Nephron (organoid): ENCODE data around the gene GP9.

Experiments used
- H3K27ac Mint-ChIP-seq, 3 experiments: 2 replicates each; pipeline ENCODE4 v1.8.0; 2020; ENCODE audit warnings: mixed read lengths in 3 of 3, mild to moderate bottlenecking in 2 of 3, moderate library complexity in 1 of 3
- H3K27me3 Mint-ChIP-seq: 2 replicates; pipeline ENCODE4 v1.8.0; 2021; ENCODE audit warnings: low read depth, mild to moderate bottlenecking, moderate library complexity, mixed read lengths
- H3K36me3 Mint-ChIP-seq: 2 replicates; pipeline ENCODE4 v1.8.0; 2020; ENCODE audit warnings: low read depth, mixed read lengths
- H3K4me1 Mint-ChIP-seq: 2 replicates; pipeline ENCODE4 v1.8.0; 2020; ENCODE audit warnings: mixed read lengths
- H3K4me3 Mint-ChIP-seq, 3 experiments: 2 replicates each; pipeline ENCODE4 v1.8.0; 2020; ENCODE audit warnings: mild to moderate bottlenecking in 3 of 3, mixed read lengths in 3 of 3, moderate library complexity in 2 of 3
- H3K9me3 Mint-ChIP-seq: 2 replicates; pipeline ENCODE4 v1.8.0; 2020; ENCODE audit warnings: mixed read lengths
- TF ChIP-seq, protein P1 (sequence below), 3 experiments: fragments of 200-600 bp; sonication (generic); IDR thresholded peaks; one replicate each; pipeline ENCODE4 v1.5.0; 2021; ENCODE audit warnings: antibody characterized with exemption in 3 of 3; ENCODE audit not compliant: unreplicated experiment in 3 of 3

GP9 gene

GRCh38 chr3:129031476-129032215 is 28.9 kb upstream of the GP9 start:
- peaks cover 20% of the 10 kb centered on the region for H3K4me1 Mint-ChIP-seq
- TF ChIP-seq, protein P1, sequence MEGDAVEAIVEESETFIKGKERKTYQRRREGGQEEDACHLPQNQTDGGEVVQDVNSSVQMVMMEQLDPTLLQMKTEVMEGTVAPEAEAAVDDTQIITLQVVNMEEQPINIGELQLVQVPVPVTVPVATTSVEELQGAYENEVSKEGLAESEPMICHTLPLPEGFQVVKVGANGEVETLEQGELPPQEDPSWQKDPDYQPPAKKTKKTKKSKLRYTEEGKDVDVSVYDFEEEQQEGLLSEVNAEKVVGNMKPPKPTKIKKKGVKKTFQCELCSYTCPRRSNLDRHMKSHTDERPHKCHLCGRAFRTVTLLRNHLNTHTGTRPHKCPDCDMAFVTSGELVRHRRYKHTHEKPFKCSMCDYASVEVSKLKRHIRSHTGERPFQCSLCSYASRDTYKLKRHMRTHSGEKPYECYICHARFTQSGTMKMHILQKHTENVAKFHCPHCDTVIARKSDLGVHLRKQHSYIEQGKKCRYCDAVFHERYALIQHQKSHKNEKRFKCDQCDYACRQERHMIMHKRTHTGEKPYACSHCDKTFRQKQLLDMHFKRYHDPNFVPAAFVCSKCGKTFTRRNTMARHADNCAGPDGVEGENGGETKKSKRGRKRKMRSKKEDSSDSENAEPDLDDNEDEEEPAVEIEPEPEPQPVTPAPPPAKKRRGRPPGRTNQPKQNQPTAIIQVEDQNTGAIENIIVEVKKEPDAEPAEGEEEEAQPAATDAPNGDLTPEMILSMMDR (IDR thresholded peaks at IDR 0.05; ENCODE audit: unreplicated experiment in 3 of 3): no peak
- H3K36me3 Mint-ChIP-seq: no peaks in the 10 kb centered on the region
- H3K27me3 Mint-ChIP-seq: peaks cover 10% of the 10 kb centered on the region
- H3K9me3 Mint-ChIP-seq: no peaks in the 10 kb centered on the region
- no peak overlapping the region for H3K4me3 Mint-ChIP-seq
- H3K27ac Mint-ChIP-seq: peak overlapping the region; percentile 7 to 78 (median 67)

GRCh38 chr3:129032716-129033115 is 27.9 kb upstream of the GP9 start:
- H3K9me3 Mint-ChIP-seq: no peaks in the 10 kb centered on the region
- TF ChIP-seq, protein P1 (IDR thresholded peaks at IDR 0.05; ENCODE audit: unreplicated experiment in 3 of 3): no peak
- no peak overlapping the region for H3K4me3 Mint-ChIP-seq
- H3K36me3 Mint-ChIP-seq: no peaks in the 10 kb centered on the region
- no peak overlapping the region for H3K27ac Mint-ChIP-seq
- H3K27me3 Mint-ChIP-seq: peaks cover 8% of the 10 kb centered on the region
- H3K4me1 Mint-ChIP-seq: peaks cover 16% of the 10 kb centered on the region

- Mint-ChIP-seq H3K4me1 (peaks cover 16% of the 10 kb centered on the region), H3K27me3 (peaks cover 6% of the 10 kb centered on the region), H3K27ac (peak overlapping the region in 1 of 3 experiments; percentile 31), H3K9me3 (no peaks in the 10 kb centered on the region), H3K36me3 (no peaks in the 10 kb centered on the region), H3K4me3 (no peak overlapping the region)
- TF ChIP-seq, protein P1 (IDR thresholded peaks at IDR 0.05; ENCODE audit: unreplicated experiment in 3 of 3): no peak
Observed at GRCh38 chr3:129033151-129033550, 27.4 kb upstream of the GP9 start.

GRCh38 chr3:129033633-129034321 is 26.8 kb upstream of the GP9 start:
- Mint-ChIP-seq H3K4me1 (peaks cover 16% of the 10 kb centered on the region), H3K27ac (no peak overlapping the region), H3K9me3 (no peaks in the 10 kb centered on the region), H3K36me3 (no peaks in the 10 kb centered on the region), H3K27me3 (peaks cover under 1% of the 10 kb centered on the region), H3K4me3 (no peak overlapping the region)
- TF ChIP-seq, protein P1 (IDR thresholded peaks at IDR 0.05; ENCODE audit: unreplicated experiment in 3 of 3): no peak

DNA sequence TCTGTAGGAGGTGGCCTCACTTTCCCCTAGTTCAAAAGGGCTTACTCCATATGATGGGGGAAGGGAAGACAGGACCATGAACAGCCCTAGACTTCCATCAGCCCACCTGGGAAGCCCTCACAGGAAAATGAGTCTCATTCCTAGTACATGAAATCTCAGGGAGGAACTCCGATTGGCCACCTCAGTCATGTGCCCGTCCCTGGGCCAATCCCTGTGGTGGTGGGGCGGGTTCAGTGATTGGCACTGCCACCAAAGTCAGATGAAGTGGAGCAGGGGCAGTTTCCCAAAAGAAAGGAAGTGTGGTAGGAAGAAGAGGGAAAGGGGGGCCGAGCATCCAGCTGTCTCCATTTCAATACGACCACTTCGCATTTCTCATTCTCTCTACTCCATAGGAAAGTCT is 25.9 kb upstream of the GP9 start:
- Mint-ChIP-seq H3K4me3 (no peak overlapping the region), H3K9me3 (no peaks in the 10 kb centered on the region), H3K36me3 (no peaks in the 10 kb centered on the region), H3K27ac (peak overlapping the region in 1 of 3 experiments; percentile 44), H3K27me3 (no peaks in the 10 kb centered on the region), H3K4me1 (peaks cover 16% of the 10 kb centered on the region)
- TF ChIP-seq, protein P1 (IDR thresholded peaks at IDR 0.05; ENCODE audit: unreplicated experiment in 3 of 3): no peak
